Lung (tissue), 12 donors: ENCODE results near the gene MPP1. TPM values are rescaled to one million over a fixed set of nuclear protein-coding genes. Genes with fewer than 3 reads are reported as not detected.

ENCODE experiments used
- ATAC-seq: fragments of 200-7000 bp; cut with Tn5 transposase; one replicate; pipeline ENCODE4 v1.9.1; 2020; ENCODE audit warnings: moderate number of reproducible peaks; ENCODE audit not compliant: insufficient read depth, low FRiP score
- DNase-seq, 3 donors: peaks; one replicate each; pipeline ENCODE4 v3.0.0-alpha.2; 2013 to 2017
- H3K27ac ChIP-seq, 2 donors: one replicate each; pipeline ENCODE4 v1.5.1; 2013; ENCODE audit warnings: mild to moderate bottlenecking in 2 of 2, moderate library complexity in 2 of 2, control low read depth in 1 of 2, inconsistent platforms in 1 of 2, low read depth in 1 of 2, low read length in 1 of 2
- H3K27me3 ChIP-seq, 3 donors: one replicate each; pipeline ENCODE4 v1.5.1; 2013; ENCODE audit warnings: low read length in 2 of 3; ENCODE audit not compliant: control insufficient read depth in 3 of 3, insufficient read depth in 3 of 3
- H3K36me3 ChIP-seq, 4 donors: one replicate each; pipeline ENCODE4 v1.5.1; 2013; ENCODE audit warnings: low read length in 4 of 4, mild to moderate bottlenecking in 1 of 4, moderate library complexity in 1 of 4; ENCODE audit not compliant: control insufficient read depth in 4 of 4, insufficient read depth in 4 of 4
- H3K4me1 ChIP-seq, 5 donors: one replicate each; pipeline ENCODE4 v1.5.1; 2013; ENCODE audit warnings: low read length in 5 of 5, mild to moderate bottlenecking in 2 of 5, moderate library complexity in 1 of 5; ENCODE audit not compliant: control insufficient read depth in 5 of 5, insufficient read depth in 5 of 5
- H3K4me3 ChIP-seq: one replicate; pipeline ENCODE4 v1.5.1; 2013; ENCODE audit warnings: mild to moderate bottlenecking, control low read depth, moderate library complexity
- H3K9ac ChIP-seq, 2 donors: one replicate each; pipeline ENCODE4 v1.5.1; 2013; ENCODE audit warnings: low read length in 2 of 2, control low read depth in 1 of 2; ENCODE audit not compliant: insufficient read depth in 1 of 2
- H3K9me3 ChIP-seq, 4 donors: one replicate each; pipeline ENCODE4 v1.5.1; 2013; ENCODE audit warnings: low read length in 3 of 4, mild to moderate bottlenecking in 1 of 4, moderate library complexity in 1 of 4; ENCODE audit not compliant: control insufficient read depth in 4 of 4, insufficient read depth in 3 of 4
- CTCF ChIP-seq: IDR thresholded peaks from 2 replicates; pipeline ENCODE4 v1.5.1; 2012; ENCODE audit warnings: mild to moderate bottlenecking; ENCODE audit errors: control extremely low read depth, extremely low read depth
- WGBS, 2 donors: extraction: QIAGEN DNeasy Blood & Tissue Kit; methylation state at CpG; one replicate each; pipeline ENCODE4 v1.1.7; 2013; 5-methylcytosine and 5-hydroxymethylcytosine counted together
- polyA plus RNA-seq, 2 donors: library from polyadenylated mRNA; stranded (reverse); fragments of 200-250 nt; gene quantifications; one replicate each; pipeline ENCODE4 v1.2.1, GENCODE V29; 2013
- total RNA-seq, 2 donors: library from RNA; depleted of rRNA in 1 of 2; stranded (reverse); fragments of >200 nt in 1 of 2; gene quantifications; one replicate each; pipeline ENCODE4 v1.2.1, GENCODE V29; 2014 to 2021
- donor health status: control.
- donor health status: control.
- donor health status: Bipolar disorder and iron deficiency.
- donor health status: healthy.
- donor health status: DM: yes; HTN: yes; CAD: no.

Gene MPP1
- total and polyA plus RNA-seq, 4 donors: 18.6 to 132 (median 56.4) TPM

- Histone ChIP-seq H3K27me3 (no peaks in the 10 kb centered on the region), H3K4me1 (no peaks in the 10 kb centered on the region), H3K9ac (no peak overlapping the region), H3K27ac (no peak overlapping the region), H3K4me3 (no peak overlapping the region), H3K36me3 (peaks cover 9 to 26% (median 19%) of the 10 kb centered on the region in 4 donors), H3K9me3 (peaks cover 0 to 11% (median 0%) of the 10 kb centered on the region in 4 donors)
- no peak for TF ChIP-seq CTCF
- WGBS, 2 donors: 74 to 97% methylated on average over 4 to 5 of the region's 5 CpGs
- ATAC-seq (no peak), DNase-seq (no peak)
Observed at GRCh38 chrX:154774622-154775021, 30.7 kb downstream of the MPP1 start.

- H3K36me3 ChIP-seq: peaks cover 8 to 15% (median 10%) of the 10 kb centered on the region in 4 donors
- peaks cover 0 to 5% (median 2%) of the 10 kb centered on the region in 5 donors for H3K4me1 ChIP-seq
- WGBS, 2 donors: 0 to 39% methylated on average over 31 to 84 of the region's 84 CpGs
- ATAC-seq: peak; percentile 97
- DNase-seq: peak; percentile 95 to 98 (median 96)
- H3K9me3 ChIP-seq: peaks cover 0 to 4% (median under 1%) of the 10 kb centered on the region in 4 donors
- peak within 1 kb of the TSS; percentile 72 for H3K4me3 ChIP-seq
- no peak for TF ChIP-seq CTCF
- peak within 1 kb of the TSS; percentile 65 to 88 for H3K27ac ChIP-seq
- H3K27me3 ChIP-seq: peaks cover 0 to 3% (median 0%) of the 10 kb centered on the region in 3 donors
- H3K9ac ChIP-seq: peak within 1 kb of the TSS in 1 of 2 donors; percentile 84
Observed at GRCh38 chrX:154762537-154763296, 42.6 kb downstream of the MPP1 start, which contains the start of gene DKC1. DKC1 (plus strand) TSS chrX:154762864; CDS start chrX:154762966, 102 bp downstream.

GRCh38 chrX:154761977-154762536 is 43.2 kb downstream of the MPP1 start:
- H3K9me3 ChIP-seq: peaks cover 0 to 4% (median under 1%) of the 10 kb centered on the region in 4 donors
- peaks cover 0 to 3% (median 0%) of the 10 kb centered on the region in 3 donors for H3K27me3 ChIP-seq
- no peak for TF ChIP-seq CTCF
- ATAC-seq (peak; percentile 5), DNase-seq (peak in 1 of 3 donors; percentile 37)
- peak overlapping the region in 1 of 2 donors; percentile 84 for H3K9ac ChIP-seq
- peaks cover 0 to 5% (median 2%) of the 10 kb centered on the region in 5 donors for H3K4me1 ChIP-seq
- H3K27ac ChIP-seq: peak overlapping the region; percentile 48 to 59
- peak overlapping the region; percentile 40 for H3K4me3 ChIP-seq
- 7 to 42% methylated on average over 11 of the region's 11 CpGs for WGBS, 2 donors
- peaks cover 6 to 15% (median 9%) of the 10 kb centered on the region in 4 donors for H3K36me3 ChIP-seq
